ENCODE measurements around the gene DMD. TPM values are rescaled to one million over a fixed set of nuclear protein-coding genes. Genes with fewer than 3 reads are reported as not detected.

The DMD gene
- total and polyA plus RNA-seq, 7 donors, result 2.5 to 260 (median 183) TPM

DNA sequence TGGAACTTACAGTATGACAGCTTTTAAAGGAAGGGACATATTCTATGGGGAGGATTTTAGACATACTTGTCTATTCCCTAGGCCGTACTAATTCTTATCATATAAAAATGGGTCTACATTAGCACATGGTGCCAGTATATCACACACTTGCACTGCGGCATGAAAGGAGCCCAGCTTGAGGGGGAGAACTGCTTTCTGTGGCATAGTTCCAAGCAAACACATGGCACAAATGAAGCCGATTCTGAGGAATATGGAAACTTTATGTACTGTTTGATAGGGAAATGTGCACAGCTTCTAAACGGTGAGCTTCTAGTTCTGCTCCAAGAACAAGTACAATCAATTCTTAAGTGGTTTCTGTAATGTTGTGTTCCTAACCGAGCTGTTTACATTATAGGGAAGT lies 1463.9 kb downstream of the DMD start:
- Histone ChIP-seq H3K36me3 (no peaks in the 10 kb centered on the region), H3K27ac (no peak overlapping the region), H3K4me3 (no peak overlapping the region), H3K4me1 (peaks cover 0 to 4% (median 0%) of the 10 kb centered on the region in 4 donors), H3K27me3 (no peaks in the 10 kb centered on the region), H3K9me3 (no peaks in the 10 kb centered on the region)
- TF ChIP-seq POLR2A (IDR thresholded peaks at IDR 0.05), result no peak
- TF ChIP-seq POLR2AphosphoS5 (IDR thresholded peaks at IDR 0.05), result no peak
- TF ChIP-seq EP300 (IDR thresholded peaks at IDR 0.05), result no peak
- TF ChIP-seq, protein P1, sequence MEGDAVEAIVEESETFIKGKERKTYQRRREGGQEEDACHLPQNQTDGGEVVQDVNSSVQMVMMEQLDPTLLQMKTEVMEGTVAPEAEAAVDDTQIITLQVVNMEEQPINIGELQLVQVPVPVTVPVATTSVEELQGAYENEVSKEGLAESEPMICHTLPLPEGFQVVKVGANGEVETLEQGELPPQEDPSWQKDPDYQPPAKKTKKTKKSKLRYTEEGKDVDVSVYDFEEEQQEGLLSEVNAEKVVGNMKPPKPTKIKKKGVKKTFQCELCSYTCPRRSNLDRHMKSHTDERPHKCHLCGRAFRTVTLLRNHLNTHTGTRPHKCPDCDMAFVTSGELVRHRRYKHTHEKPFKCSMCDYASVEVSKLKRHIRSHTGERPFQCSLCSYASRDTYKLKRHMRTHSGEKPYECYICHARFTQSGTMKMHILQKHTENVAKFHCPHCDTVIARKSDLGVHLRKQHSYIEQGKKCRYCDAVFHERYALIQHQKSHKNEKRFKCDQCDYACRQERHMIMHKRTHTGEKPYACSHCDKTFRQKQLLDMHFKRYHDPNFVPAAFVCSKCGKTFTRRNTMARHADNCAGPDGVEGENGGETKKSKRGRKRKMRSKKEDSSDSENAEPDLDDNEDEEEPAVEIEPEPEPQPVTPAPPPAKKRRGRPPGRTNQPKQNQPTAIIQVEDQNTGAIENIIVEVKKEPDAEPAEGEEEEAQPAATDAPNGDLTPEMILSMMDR (IDR thresholded peaks at IDR 0.05), result no peak
- no peak for DNase-seq
- intact Hi-C loops (cut with DNase I), result no loop called here
- WGBS, 2 donors, result 11 to 60% methylated on average over 5 of the region's 5 CpGs

DNA sequence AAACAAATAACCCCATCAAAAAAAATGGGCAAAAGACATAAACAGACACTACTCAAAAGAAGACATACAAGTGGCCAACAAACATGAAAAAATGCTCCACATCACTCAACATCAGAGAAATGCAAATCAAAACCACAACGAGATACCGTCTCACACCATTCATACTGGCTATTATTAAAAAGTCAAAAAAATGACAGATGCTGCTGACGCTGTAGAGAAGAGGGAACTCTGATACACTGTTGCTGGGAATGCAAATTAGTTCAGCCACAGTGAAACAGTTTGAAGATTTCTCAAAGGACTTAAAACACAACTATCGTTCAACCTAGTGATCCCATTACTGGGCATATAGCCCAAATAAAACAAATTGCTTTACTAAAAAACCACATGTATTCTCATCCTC lies 1468.3 kb downstream of the DMD start:
- Histone ChIP-seq H3K4me3 (no peak overlapping the region), H3K27me3 (no peaks in the 10 kb centered on the region), H3K27ac (no peak overlapping the region), H3K4me1 (peaks cover 0 to 4% (median 0%) of the 10 kb centered on the region in 4 donors), H3K36me3 (no peaks in the 10 kb centered on the region), H3K9me3 (no peaks in the 10 kb centered on the region)
- TF ChIP-seq, protein P1 (IDR thresholded peaks at IDR 0.05), result no peak
- no peak for TF ChIP-seq POLR2AphosphoS5 (IDR thresholded peaks at IDR 0.05)
- no peak for TF ChIP-seq EP300 (IDR thresholded peaks at IDR 0.05)
- TF ChIP-seq POLR2A (IDR thresholded peaks at IDR 0.05), result no peak
- WGBS, 2 donors, result 90 to 94% methylated on average over 4 of the region's 4 CpGs
- DNase-seq, result no peak
- intact Hi-C loops (cut with DNase I), result no loop called here

DNA sequence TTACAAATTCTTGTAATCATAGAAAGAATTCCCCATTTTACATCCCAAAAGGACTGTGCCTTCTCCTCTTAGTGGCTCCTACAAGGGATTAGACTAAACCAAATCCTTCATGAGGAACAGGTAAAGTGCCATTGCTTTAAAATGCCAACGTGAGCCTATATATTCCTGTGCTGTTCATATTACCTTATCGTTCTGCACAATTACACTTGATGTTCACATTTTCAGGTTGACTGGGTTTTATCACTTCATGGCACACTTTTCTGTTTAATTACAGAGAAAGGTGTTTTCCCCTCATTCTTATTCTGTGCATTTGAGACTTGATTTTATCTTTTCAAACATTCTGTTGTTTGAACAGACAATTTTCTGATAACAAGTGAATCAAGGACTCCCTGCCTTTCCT lies 1493.9 kb downstream of the DMD start:
- TF ChIP-seq, protein P1 (IDR thresholded peaks at IDR 0.05), result no peak
- TF ChIP-seq EP300 (IDR thresholded peaks at IDR 0.05) (no peak), POLR2AphosphoS5 (IDR thresholded peaks at IDR 0.05) (no peak), POLR2A (IDR thresholded peaks at IDR 0.05) (no peak)
- 55 to 68% methylated on average over 2 of the region's 2 CpGs for WGBS, 2 donors

GRCh38 chrX:31715675-31716074 lies 1495.7 kb downstream of the DMD start:
- H3K27me3 ChIP-seq, result no peaks in the 10 kb centered on the region
- intact Hi-C loops (cut with DNase I), result no loop called here
- no peak overlapping the region for H3K4me3 ChIP-seq
- no peaks in the 10 kb centered on the region for H3K4me1 ChIP-seq
- WGBS, 2 donors, result 25 to 73% methylated on average over 5 of the region's 5 CpGs
- no peaks in the 10 kb centered on the region for H3K36me3 ChIP-seq
- no peaks in the 10 kb centered on the region for H3K9me3 ChIP-seq
- TF ChIP-seq, protein P1 (IDR thresholded peaks at IDR 0.05), result no peak
- TF ChIP-seq POLR2A (IDR thresholded peaks at IDR 0.05) (no peak), POLR2AphosphoS5 (IDR thresholded peaks at IDR 0.05) (no peak), EP300 (IDR thresholded peaks at IDR 0.05) (no peak)
- no peak overlapping the region for H3K27ac ChIP-seq
- no peak for DNase-seq

More for the DNA sequence above, 1493.9 kb downstream of the DMD start:
- no peak overlapping the region for H3K27ac ChIP-seq
- no peaks in the 10 kb centered on the region for H3K9me3 ChIP-seq
- DNase-seq, result no peak
- no peaks in the 10 kb centered on the region for H3K27me3 ChIP-seq
- no peaks in the 10 kb centered on the region for H3K4me1 ChIP-seq
- intact Hi-C loops (cut with DNase I), result no loop called here
- no peaks in the 10 kb centered on the region for H3K36me3 ChIP-seq
- no peak overlapping the region for H3K4me3 ChIP-seq

DNA sequence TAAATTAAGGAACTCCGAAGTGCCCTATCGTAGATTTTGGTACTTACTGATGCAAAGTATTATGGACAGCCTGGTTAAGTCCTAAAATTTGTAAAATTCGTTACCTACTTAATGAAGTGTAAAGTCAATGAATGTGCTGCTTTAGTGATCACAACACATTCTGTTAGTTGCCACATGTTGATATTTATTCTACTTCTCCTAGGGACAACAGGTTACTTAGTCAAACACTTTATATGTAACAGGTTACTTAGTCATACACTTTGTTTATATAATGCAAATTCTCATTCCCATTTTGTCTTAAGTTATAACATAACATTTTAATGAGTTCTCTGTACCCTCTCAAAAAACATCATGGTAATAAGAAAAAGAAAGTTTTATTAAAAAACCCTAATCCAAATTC lies 1496.6 kb downstream of the DMD start:
- no peak for TF ChIP-seq POLR2A (IDR thresholded peaks at IDR 0.05)
- TF ChIP-seq EP300 (IDR thresholded peaks at IDR 0.05), result no peak
- TF ChIP-seq, protein P1 (IDR thresholded peaks at IDR 0.05), result no peak
- no peak for TF ChIP-seq POLR2AphosphoS5 (IDR thresholded peaks at IDR 0.05)
- H3K27me3 ChIP-seq, result no peaks in the 10 kb centered on the region
- intact Hi-C loops (cut with DNase I), result no loop called here
- no peaks in the 10 kb centered on the region for H3K4me1 ChIP-seq
- H3K27ac ChIP-seq, result no peak overlapping the region
- no peaks in the 10 kb centered on the region for H3K36me3 ChIP-seq
- 92 to 94% methylated on average over 3 of the region's 3 CpGs for WGBS, 2 donors
- no peak overlapping the region for H3K4me3 ChIP-seq
- no peak for DNase-seq
- H3K9me3 ChIP-seq, result no peaks in the 10 kb centered on the region

All from sigmoid colon (tissue), 7 donors.